GM12872 (cell line): ENCODE measurements around the gene RAD18.

ENCODE experiments used
- TF ChIP-seq, protein P1 (sequence below): IDR thresholded peaks from 3 replicates; pipeline ENCODE4 v1.5.1; 2011; ENCODE audit warnings: low read depth, mild to moderate bottlenecking, low read length, moderate library complexity; ENCODE audit not compliant: insufficient read depth

Gene RAD18

DNA sequence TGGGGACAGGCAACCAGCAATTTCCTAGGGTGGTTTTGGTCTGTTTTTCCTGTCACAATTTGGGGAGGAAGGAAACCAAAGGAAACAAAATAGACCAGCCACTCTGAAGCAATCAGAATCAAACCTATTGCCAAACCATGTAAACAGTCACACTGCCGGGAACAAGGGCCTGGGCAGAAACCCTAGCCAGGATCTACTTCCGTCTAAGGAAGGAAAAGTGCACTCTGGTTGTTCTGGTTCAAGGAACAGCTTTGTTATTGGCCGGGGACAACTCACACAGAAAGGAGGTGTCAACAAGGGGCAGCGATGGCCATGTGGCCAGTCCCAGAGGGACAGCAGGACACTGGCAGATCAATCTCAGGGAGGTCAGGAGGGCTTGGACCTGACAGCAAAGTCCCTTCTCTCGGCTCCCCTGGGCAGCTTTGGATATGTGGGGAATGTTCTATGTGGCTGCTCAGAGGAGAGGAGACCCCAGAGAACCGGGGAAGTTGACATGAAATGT is 17.5 kb upstream of the RAD18 start:
- TF ChIP-seq, protein P1, sequence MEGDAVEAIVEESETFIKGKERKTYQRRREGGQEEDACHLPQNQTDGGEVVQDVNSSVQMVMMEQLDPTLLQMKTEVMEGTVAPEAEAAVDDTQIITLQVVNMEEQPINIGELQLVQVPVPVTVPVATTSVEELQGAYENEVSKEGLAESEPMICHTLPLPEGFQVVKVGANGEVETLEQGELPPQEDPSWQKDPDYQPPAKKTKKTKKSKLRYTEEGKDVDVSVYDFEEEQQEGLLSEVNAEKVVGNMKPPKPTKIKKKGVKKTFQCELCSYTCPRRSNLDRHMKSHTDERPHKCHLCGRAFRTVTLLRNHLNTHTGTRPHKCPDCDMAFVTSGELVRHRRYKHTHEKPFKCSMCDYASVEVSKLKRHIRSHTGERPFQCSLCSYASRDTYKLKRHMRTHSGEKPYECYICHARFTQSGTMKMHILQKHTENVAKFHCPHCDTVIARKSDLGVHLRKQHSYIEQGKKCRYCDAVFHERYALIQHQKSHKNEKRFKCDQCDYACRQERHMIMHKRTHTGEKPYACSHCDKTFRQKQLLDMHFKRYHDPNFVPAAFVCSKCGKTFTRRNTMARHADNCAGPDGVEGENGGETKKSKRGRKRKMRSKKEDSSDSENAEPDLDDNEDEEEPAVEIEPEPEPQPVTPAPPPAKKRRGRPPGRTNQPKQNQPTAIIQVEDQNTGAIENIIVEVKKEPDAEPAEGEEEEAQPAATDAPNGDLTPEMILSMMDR = no peak

DNA sequence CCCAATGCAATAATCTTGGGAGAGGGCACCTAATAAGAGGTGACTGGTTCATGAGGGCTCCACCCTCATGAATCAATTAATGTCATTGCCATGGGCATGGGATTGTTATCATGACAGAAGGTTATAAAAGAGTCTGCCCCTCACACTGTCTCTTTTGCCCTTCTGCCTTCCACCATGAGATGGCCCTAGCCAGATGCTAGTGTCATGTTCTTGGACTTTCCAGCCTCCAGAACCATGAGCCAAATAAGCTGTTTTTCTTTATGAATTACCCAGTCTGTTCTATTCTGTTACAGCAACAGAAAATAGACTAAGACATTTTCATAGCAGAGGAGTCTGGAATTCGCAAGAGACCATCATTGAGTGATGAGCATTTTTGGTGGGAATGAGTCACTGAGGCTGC is 16.0 kb upstream of the RAD18 start:
- TF ChIP-seq, protein P1 = no peak

DNA sequence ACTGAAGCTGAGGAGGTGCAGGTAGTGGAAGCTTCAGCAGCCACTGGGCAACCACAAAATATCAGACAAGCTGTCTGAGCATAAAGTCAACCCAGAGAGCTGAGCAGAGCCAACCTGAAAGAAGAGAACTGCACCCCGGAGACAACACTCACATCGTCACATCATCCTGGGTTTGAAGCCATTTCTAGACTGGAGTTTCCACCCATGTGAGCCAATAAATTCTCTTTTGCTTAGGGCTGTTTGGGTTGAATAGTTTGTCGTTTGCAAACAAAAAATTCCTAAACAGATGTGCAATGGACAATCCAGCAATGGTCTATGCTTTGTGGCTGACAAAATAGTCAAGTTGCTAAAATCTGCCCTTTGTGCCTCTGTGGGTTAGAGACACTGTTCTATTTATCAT is 15.3 kb upstream of the RAD18 start:
- TF ChIP-seq, protein P1 = no peak

DNA sequence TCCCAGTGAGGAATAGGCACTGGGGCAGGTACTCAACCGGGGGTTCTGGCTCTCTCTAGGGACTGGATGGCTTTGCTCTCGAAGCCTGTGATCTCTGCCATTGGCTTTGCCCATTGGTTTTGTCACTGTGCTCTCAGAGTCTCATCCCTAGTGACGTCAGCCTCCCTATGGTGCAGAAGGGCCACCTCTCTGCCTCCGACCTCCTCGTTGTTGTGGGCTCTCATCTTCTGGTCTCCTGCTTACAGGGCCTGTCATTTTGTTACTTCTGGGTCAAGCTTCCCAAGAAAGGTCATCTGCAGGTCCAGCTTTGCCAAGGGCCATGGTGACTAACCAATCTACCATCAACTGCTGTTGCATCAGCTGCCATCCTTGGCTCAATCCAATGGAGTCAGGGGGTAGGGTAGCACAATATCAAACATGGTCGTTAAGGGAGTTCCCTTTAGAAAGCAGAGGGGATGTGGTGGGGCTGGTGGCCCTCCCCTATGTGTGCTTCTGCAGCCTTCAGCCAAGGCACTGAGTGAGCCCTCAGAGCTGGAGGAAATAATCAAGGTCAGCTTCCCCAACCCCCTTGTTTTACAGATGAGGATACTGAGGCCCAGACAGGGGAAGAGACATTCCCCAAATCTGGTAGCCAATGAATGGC is 13.4 kb upstream of the RAD18 start:
- TF ChIP-seq, protein P1 = no peak

DNA sequence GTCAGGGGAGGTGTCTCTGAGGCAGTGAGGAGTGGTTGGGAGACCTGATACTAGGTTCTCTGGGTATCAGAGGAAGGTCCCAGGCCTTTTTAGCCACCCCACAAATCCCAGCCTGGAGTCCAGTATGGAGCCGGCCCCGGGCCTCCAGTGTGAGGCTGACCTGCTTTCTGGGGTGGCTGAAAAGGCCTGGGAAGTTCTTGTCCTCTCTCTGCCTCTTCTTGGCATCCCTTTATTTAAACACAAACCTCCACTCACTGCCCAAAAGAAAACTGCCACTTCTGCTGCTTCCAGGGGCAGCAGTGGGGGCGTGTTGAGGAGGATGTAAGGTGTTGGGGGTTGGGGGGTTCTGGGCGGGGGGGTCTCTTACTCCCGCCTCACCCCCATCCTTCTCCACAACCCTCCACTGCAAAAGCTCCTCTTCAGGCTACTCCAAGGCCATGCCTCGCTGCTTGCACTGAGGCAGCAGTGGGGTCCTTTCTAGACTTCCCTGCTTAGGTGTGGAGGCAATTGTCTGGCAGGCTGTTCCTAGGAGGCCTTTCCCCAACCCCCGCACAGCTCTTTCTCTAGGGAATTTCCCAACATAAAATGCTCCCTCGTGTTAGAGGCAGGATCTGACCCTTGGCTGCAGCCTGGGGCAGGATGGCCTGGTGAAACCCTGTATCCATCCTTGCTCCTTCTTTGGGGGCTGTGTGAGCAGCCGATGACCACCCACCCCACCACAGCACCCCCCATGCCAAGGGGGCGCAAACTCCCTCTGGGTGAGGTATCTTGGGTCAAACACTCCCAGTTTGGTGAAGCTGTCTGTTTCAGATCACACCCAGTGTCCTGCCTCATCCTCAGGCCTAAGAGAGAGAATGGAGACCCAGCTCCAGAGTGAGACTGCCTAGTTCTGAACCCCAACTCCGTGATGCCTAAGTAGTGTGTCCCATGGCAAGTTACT is 12.1 kb upstream of the RAD18 start:
- TF ChIP-seq, protein P1 = no peak

DNA sequence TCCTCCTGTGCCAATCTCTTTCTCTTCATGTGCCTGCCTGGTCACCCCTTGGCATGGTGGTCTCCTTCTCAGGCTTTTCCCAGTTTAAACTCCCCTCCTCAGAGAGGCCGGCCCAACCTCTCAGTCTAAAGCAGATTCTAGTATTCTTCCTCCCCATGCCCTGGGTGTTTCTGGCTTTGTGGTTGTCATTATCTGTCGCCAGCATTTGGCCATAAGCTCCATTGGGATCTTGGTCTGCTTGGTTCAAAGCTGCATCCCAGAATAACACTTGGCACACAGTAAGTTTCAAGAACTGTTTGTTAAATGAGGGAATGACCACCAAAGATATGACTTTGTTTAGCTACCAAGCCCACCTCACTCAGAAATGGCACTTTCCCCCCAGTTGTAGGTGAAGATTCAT is 11.2 kb upstream of the RAD18 start:
- TF ChIP-seq, protein P1 = no peak

DNA sequence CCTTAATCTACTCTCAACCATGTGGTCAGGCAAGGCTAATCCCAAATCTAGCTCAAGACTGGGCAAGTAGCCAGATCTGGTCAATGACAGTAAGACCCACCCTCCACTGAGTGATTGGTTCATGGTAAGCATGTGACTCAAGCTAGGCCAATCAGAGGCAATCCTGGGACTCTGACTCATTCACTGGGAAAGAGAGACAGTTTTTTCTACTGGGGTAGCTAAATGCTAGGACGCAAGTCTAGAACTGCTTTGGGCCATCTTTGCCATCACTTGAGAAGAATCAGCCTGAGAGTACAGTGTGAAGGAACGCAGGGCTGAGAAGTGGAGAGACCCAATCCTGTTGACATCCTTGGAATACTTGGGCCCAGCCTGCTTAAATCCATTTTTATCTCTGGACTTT is 9.4 kb upstream of the RAD18 start:
- TF ChIP-seq, protein P1 = no peak
